Left cardiac atrium (tissue), 4 donors: ENCODE measurements around the gene BOD1. TPM values are rescaled to one million over a fixed set of nuclear protein-coding genes. Genes with fewer than 3 reads are reported as not detected.

ENCODE experiments used
- ATAC-seq, 2 donors: fragments of 200-7000 bp; cut with Tn5 transposase; one replicate each; pipeline ENCODE4 v1.9.1; 2020; ENCODE audit warnings: mild to moderate bottlenecking in 2 of 2, moderate library complexity in 2 of 2
- DNase-seq: peaks from one replicate; pipeline ENCODE4 v3.0.0-alpha.2; 2020
- intact Hi-C, 2 donors: fragments of 100-400 bp; cut with DNase I; formaldehyde crosslinking; loops; one replicate each; pipeline versions ENCODE4 v1.14.1 to v1.15.1; 2022 to 2023
- total RNA-seq, 2 donors: library from RNA; stranded (reverse); fragmentation: NEBNext Ultra II Directional; extraction: Animal tissue kit (Norgen Biotek cat#: 25700); gene quantifications; one replicate each; pipeline ENCODE4 v1.2.1, GENCODE V29; 2021
- donor health status: DM: no; HTN: yes; CAD: no.
- donor health status: DM: no; HTN: yes; CAD: no; lungs with severe emphysema.
- donor health status: DM: yes; HTN: yes; CAD: no.
- donor health status: Dilated cardiomyopathy.

BOD1 gene
- total RNA-seq, 2 donors from 2014 or later, result 43.4 to 45.6 TPM

DNA sequence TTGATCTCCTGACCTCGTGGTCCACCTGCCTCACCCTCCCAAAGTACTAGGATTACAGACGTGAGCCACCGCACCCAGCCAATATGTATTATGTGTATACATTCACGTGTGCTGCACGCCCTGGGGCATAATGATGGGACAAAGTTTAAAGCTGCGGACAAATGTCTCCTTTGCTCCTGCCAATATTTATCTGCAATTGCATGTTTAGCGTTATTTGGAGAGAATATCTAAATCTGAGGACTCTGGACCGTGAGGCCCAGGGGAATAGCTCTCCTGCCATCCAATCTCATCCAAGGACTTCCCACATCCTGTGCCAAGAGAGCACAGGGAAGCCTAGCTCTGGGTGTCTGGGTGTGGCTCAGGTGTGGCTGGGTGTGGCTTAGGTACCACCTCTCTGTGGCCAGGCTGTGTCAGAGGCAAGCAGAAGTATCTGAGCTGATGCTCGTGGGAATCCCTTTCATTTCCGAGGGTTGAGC, 6.9 kb upstream of the BOD1 start:
- intact Hi-C loops, result loop anchor here (5.0 to 10.0 kb wide), 3 partner anchors 141 to 689 kb away; no protein-coding TSS in a partner anchor
- ATAC-seq, result no peak
- no peak for DNase-seq

DNA sequence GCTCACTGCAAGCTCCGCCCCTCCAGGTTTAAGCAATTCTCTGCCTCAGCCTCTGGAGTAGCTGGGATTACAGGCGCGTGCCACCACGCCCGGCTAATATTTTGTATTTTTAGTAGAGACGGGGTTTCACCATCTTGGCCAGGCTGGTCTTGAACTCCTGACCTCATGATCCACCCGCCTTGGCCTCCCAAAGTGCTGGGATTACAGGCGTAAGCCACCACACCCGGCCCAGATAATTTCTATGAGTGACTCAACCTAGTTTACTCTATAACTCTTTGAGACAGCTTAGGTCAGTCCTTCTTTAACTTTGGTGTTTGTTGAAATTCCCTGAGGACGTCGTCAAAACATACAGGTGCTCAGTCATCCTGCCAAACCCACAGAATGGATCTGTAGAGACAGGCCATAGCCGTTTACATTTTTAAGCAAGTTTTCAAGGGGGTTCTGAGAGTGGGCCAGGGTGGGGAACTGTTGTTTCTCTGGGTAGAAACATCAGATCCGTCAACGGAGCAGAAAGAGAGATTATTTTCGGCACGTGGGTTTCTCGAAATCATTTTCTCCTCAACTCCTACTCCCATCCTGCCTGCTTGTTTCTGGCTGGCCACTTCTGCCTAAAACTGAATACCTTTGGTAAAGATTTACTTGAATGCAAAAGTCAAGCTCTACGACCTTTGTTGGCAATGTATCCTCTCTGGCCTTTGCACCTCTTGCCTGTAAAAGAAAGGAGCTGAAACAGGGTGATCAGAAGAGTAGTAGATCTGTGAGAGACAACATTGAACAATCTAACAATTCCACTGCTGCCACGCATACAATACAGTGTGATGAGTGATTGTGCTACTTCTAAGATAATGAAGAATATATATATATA, 6.0 kb upstream of the BOD1 start:
- DNase-seq, result no peak
- intact Hi-C loops, result loop anchor here (5.0 to 10.0 kb wide), 3 partner anchors 142 to 690 kb away; no protein-coding TSS in a partner anchor
- ATAC-seq, result no peak

DNA sequence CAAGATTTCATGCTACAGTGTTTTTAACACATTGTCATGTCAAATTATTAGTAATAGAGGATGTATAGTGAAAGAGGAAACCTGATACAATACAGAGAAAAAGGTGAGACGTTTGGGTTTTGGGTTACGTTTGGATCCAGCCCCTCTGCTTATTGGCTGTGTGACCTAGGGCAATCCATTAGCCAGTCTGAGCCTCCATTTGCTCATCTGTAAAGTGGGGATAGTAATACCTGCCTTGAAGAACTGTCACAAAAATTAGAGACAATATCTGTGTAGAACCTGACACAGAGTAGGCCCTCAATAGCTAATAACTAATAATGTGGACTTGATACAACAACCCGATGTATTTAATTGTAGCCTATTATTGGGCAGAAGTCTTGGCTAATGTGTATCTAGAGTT, 4.3 kb upstream of the BOD1 start:
- intact Hi-C loops, result loop anchor here (5.0 to 10.0 kb wide), 3 partner anchors 144 to 692 kb away; no protein-coding TSS in a partner anchor
- no peak for DNase-seq
- ATAC-seq, result no peak

DNA sequence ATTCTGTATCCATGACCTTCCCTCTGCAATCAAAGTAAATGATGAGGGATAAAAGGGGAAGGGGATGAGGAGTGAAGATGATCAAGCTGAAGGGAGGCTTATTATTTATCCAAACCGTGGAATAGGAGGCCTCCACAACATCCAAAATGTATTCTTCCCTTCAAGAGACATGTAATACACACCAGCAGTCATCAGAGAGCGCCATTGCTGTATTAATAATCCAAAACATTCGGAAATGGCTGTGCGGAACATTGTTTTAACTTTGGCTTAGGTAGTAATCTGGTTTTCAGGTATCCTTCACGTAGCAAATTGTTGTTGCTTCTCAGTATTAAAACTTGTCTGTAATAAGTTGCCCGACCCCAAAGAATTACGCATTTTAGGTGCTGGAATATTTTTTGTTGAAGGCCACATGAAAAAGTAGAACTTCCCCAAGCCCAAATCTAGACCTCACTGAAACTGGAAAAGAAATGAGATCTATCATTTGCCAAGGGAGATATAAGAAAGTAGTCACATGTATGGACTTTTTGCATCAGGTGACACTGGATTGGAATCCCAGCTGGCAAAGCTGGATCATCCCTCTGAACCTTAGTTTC, 2.6 kb upstream of the BOD1 start:
- intact Hi-C loops, result loop anchor here in 1 of 2 donors (1.0 to 5.0 kb wide), 2 partner anchors 354 to 693 kb away; no protein-coding TSS in a partner anchor
- ATAC-seq (no peak), DNase-seq (no peak)

DNA sequence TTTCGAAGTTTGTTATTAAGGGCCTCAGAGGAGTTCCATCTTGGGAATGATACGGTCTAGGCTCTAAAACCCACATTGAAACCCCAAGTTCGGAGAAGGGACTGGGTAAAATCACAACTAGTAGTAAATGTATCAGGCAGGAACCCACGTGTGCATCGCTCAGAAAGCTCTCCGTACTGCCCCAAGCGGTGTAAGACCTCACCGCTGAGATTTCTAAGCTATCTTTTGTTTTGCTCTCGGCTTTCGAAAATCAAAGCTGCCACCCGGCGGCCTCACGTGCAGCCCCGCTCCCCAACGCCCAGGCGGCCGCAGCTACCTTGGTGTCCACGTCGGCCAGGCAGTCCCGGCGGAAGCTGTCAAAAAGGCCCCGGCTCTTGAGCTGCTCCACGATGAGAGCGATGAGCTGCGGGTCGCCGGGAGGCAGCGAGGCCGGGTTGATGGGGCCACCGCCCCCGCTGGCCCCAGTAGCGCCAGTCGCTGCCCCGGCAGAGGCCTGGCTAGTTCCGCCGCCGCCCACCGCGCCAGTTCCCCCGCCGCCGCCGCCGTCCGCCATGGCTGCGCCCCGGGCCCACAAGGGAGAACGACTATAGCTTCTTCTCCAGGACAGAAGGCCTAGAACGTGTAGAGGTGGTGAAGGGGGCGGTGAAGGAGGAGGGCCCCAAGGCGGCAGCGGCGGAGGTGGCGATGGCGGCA, 420 bp downstream of the BOD1 start:
- intact Hi-C loops, result loop anchor here in 1 of 2 donors (5.0 kb wide), 1 partner anchor 696 kb away; no protein-coding TSS in a partner anchor
- DNase-seq (peak; percentile 59), ATAC-seq (peak; percentile 77)

DNA sequence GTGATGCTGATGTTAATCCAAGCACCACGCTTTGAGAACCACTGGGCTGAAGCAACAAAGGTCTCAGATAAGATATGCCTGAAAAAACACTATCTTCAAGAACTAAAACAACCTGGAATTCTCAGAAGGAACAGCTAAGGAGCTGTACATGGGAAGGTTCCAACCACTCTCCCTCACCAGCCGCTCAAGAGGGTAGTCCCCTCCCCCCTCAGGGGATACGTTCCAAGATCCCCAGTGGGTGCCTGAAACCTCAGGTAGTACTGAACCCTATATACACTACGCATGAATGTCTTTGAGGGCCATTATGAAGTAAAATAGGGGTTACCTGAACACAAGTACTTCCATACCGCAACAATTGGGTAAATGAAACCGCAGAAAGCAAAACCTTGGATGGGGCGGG, 1.9 kb downstream of the BOD1 start:
- intact Hi-C loops, result no loop called here
- DNase-seq, result no peak
- ATAC-seq, result no peak

DNA sequence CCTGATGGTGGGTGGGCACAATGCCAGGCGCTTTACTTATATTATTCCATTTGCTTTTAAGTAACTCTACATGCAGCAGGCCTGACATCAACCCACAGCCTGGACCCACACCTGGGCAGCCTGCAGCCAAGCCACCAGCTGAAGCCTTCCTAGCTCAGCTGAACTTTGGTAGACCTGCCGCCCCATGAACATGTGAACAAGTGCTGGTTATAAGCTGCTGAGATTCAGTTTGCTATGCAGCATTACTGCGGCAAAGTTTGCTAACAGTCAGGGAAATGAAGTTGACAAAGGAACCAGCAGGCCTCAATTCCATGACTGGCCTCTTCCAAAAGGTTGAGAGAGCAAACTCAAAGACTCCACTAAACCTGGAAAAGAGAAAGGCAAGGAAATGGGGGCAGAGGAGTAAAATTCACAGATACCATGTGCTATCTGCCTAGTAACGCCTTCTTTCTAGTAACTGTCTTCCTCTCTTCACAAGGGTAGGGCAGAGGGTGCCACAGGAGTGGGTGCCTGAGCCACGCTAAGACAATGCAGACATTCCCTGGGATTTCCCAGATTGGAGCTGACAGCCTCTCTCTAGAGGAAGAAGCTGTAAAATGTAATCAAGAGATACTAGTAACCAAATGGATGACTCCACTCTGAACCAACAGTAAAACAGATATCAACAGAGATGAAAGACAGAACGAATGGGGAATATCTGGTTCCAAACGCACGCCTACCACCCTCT, 2.9 kb downstream of the BOD1 start:
- intact Hi-C loops, result no loop called here
- ATAC-seq (no peak), DNase-seq (no peak)

DNA sequence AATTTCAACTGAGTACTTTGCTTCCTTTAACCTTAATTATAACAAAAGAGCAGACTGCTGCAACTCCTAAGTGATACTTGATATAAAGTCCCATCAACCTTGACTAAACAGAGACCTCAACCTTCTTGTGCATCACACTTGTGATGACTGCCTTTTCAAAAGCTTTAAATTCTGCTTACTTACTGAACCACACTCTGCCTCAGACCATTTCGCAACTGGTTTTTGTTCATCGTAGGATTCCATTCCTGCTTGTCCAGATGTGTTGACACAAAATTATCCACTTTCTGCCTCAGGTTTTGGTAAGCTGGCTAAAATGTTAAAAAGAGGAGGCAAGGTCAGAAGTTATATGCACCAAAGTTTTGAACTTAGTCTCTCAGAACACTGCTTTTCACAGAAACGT, 3.5 kb downstream of the BOD1 start:
- intact Hi-C loops, result no loop called here
- ATAC-seq, result no peak

DNA sequence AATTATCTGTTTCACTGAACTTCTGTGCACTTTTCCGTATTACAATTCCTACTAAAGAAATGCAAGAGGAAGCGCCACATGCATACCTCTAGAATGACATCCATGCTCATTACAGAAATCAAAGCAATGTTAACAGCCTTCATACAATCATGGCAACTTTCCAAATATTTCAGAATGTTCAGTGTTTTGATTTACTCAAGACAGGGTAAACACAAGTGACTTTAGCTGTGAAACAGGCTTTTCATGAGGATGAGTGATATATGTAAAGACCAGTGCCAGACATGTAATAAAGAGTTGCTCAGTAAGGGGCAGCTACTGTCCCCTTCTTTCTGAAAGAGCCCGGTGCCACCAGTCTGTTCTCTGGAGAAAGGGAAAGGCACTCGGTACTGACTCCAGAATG, 4.7 kb downstream of the BOD1 start:
- intact Hi-C loops, result no loop called here
- no peak for ATAC-seq
- DNase-seq, result no peak

More for the DNA sequence above, 3.5 kb downstream of the BOD1 start:
- DNase-seq, result no peak

DNA sequence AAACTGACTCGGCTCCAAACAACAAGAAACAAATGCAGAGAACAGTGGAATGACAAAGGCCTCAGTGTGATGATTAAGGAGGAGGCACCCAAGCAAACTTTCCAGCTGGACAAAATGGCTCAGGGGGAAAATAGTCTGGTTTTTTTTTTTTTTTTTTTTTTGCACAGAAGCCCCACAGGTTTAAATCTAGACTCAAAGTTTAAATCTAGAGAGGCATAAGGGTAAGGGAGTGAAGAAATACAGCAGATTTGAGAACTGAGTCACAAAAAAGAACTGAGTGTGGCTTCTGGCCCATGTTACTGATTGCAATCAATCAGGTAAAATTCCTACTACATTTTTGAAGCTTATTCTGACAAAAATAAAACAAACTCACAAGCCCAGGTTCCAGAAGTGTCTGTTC, 12.3 kb downstream of the BOD1 start:
- no peak for ATAC-seq
- no peak for DNase-seq
- intact Hi-C loops, result no loop called here

DNA sequence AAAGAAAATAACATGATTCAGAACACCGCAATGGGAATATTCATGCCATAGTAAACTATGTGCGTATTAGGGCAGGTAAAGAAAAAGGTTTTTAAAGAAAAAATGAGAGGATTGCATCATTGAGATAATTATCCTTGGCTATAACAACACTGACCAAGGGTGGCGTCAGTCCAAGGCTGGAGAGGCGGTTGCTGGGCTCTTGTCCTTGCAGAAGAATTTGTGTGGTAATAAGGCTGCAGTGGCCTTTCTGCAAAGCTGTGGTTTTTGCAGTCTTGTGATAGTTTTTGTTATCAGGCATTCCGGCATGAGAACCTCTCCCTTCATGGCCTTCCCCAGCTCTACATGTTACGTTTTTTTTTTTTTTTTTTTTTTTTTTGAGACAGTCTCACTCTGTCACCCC, 14.0 kb downstream of the BOD1 start:
- intact Hi-C loops, result no loop called here
- ATAC-seq (peak; percentile 59 to 86), DNase-seq (peak; percentile 42)

DNA sequence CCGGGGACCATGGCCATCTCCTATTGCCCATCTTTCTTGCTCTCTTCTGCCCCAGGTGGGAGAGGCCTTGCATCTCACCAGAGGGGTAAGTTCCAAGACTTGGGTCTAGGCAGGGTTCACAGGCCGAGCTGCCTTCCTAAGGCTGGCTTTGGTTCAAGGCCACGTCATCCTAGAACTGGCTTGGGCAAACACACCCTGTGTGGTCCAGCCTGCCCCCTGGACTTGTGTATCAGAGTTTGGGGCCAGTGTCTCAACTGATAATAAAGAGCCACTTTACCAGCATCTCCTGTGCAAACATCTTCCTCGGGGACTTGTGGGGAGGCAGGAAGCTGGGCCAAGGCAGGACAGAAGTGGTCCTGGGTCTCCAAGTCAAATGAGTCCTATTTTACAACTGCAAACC, 17.8 kb downstream of the BOD1 start:
- intact Hi-C loops, result no loop called here
- no peak for DNase-seq
- ATAC-seq, result no peak

DNA sequence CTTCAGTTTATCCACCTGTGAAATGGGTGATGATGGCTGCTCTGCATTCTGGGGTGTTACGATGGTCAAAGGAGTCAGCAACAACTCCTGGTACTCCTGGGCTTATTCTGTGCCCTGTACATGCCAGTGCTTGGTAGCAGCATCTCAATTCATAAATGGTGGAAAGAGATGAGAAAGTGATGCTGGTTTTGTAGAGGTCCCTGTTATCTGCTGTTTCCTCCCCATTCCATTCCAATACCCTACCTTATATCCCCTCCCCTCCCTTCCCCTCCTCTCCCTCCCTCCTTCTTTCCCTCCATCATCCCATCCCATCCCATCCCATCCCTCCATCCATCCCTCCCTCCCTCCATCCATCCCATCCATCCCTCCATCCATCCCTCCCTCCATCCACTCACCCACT, 19.1 kb downstream of the BOD1 start:
- intact Hi-C loops, result no loop called here
- no peak for DNase-seq
- no peak for ATAC-seq

DNA sequence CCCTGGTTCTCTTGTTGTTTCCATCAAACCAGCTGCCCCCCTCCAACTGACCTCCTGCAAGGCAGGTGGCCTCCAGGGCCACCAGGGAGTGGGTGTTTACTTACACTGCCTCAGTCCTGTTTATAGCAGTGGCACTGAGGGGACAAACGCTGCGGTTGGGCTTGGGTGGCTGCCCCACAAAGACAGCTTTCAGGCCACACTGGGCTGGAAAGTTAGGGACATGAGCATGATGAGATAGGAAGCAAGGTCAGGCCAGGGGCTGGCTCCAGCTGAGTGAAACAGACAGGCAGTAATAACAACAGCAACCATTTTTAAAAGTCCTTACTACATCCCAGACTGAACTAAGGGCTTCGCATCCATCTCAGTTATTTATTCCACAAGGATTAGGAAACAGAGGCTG, 20.6 kb downstream of the BOD1 start:
- intact Hi-C loops, result no loop called here
- ATAC-seq (no peak), DNase-seq (no peak)

DNA sequence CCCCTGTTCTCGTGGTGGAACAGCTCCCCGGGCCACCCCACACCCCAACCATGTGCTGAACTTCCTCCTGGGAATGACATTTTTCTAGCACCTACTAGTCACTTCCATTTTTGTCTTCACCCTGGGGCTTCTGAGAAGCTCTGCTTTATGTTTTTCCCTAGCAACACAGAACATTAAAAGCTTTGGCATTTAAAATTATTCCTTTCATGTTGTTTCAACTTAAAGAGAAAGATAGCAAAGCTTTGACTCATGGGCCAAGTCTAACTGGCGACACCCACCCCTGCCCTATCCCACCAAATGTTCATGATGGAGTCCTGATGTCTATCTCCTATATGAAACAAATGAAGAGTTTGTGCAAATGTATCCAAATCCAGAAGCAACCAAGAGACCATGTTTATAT, 22.4 kb downstream of the BOD1 start:
- intact Hi-C loops, result no loop called here
- ATAC-seq (no peak), DNase-seq (no peak)

DNA sequence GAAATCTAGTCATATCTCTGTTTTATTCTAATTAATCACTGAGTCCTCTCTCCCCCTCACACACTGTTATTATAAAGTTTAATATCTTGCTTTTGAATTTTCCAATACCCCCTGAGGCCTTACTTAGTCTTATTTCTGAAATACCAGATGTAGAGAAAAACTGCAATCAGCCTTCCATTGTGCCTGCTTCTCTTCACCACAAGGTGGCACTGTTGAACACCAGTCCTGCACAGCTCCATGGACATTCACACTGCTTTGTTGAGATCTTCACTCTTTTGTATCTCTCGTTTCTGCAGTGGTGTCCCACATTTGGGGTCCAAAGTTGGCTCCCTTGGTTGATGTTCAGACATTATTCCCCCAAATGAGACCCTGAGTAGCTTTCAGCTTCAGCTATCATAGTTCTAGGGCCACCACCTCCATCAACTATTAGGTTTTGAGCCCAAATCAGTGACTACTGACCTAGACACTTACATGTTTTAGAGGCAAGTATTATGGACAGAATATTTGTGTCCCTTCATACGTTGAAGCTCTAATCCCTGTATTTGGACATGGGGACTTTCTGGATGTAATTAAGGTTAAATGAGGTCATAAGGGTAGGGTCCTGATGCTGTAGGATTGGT, 24.3 kb downstream of the BOD1 start:
- intact Hi-C loops, result no loop called here
- DNase-seq, result no peak
- ATAC-seq, result no peak

DNA sequence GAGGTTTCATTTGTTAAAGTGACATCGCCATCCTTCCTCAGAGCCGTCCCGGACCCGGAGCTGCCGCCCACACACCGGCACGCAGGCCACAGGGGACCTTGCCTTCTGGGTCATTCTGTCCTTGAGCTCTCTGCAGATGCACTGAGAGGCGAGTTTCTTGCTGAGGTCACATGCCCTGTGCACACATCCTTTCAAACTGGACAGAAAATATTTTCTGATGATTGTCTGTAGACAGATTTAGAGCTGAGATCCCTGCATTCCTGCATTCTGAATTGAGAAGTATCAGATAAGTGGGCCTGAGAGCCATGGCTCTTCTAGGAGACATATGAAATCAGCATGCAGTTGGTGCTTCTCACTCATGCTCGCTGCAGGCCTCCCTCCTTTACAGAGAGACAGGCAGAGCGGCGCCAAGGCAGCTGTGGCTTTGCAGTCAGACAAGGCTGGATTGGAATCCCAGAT, 25.4 kb downstream of the BOD1 start:
- peak; percentile 48 to 67 for ATAC-seq
- intact Hi-C loops, result no loop called here
- DNase-seq, result no peak

DNA sequence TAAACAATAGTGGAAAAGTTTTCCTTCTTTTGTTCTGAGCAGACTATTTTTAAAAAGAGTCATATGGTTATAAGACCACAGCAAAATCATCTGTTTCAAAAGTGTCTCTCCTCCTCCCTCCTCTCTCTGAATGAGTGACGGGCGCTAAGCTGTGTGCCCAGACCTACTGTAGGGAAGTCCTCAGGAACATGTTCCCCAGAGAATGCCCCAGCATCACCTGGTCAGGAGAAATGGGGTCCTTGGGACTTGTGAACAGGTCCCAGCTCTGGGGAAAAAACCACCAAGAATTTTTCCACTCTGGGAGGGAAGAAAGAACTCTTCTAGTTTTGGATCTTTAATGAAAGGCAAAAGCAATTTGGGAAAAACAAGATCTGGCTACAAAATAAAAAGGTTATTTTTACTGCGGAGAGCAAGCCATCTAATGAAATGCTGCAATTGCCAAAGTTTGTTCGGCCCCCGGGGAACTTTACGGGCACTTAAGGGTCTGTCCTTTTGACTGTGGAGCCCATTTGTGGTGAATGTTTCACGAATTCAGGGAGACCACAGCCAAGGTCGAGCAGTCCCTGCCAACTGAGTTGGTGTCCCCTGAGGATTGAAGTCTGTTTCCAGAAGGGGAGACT, 25.9 kb downstream of the BOD1 start:
- intact Hi-C loops, result no loop called here
- DNase-seq, result no peak
- ATAC-seq, result peak in 1 of 2 donors; percentile 51
